ENCODE data around the gene PHF21B. TPM values are rescaled to one million over a fixed set of nuclear protein-coding genes. Genes with fewer than 3 reads are reported as not detected.

PHF21B gene
- total and polyA plus RNA-seq, 12 donors = 0.30 to 4.4 (median 1.8) TPM

GRCh38 chr22:44994399-44995104 lies 15.3 kb downstream of the PHF21B start:
- no peaks in the 10 kb centered on the region for H3K36me3 ChIP-seq (replicated peaks in 1 of 2)
- H3K9me3 ChIP-seq (replicated peaks in 1 of 3) = no peaks in the 10 kb centered on the region
- H3K4me3 ChIP-seq = no peak overlapping the region
- TF ChIP-seq POLR2A (IDR thresholded peaks at IDR 0.05) = no peak
- no peak for TF ChIP-seq CTCF (IDR thresholded peaks at IDR 0.05)
- no peaks in the 10 kb centered on the region for H3K27me3 ChIP-seq
- WGBS, 4 donors = 86 to 97% (median 89%) methylated on average over 13 to 19 of the region's 19 CpGs
- intact Hi-C loops (cut with DNase I) = no loop called here
- no peaks in the 10 kb centered on the region for H3K4me1 ChIP-seq (replicated peaks in 1 of 2)
- DNase-seq = no peak
- no peak overlapping the region for H3K27ac ChIP-seq

- no peak for DNase-seq
- H3K4me1 ChIP-seq (replicated peaks in 1 of 2) = no peaks in the 10 kb centered on the region
- WGBS, 4 donors = 89 to 100% (median 94%) methylated on average over 4 to 13 of the region's 13 CpGs
- H3K36me3 ChIP-seq (replicated peaks in 1 of 2) = no peaks in the 10 kb centered on the region
- no peak overlapping the region for H3K4me3 ChIP-seq
- H3K27me3 ChIP-seq = no peaks in the 10 kb centered on the region
- intact Hi-C loops (cut with DNase I) = no loop called here
- H3K9me3 ChIP-seq (replicated peaks in 1 of 3) = no peaks in the 10 kb centered on the region
- no peak overlapping the region for H3K27ac ChIP-seq
- TF ChIP-seq POLR2A (IDR thresholded peaks at IDR 0.05) = no peak
- no peak for TF ChIP-seq CTCF (IDR thresholded peaks at IDR 0.05)
Measured at GRCh38 chr22:44992166-44992565, 17.6 kb downstream of the PHF21B start.

- DNase-seq = no peak
Measured at GRCh38 chr22:44991218-44991617, 18.6 kb downstream of the PHF21B start.

GRCh38 chr22:44990810-44991209 lies 19.0 kb downstream of the PHF21B start:
- intact Hi-C loops (cut with DNase I) = no loop called here
- H3K36me3 ChIP-seq (replicated peaks in 1 of 2) = no peaks in the 10 kb centered on the region
- no peak overlapping the region for H3K27ac ChIP-seq
- no peaks in the 10 kb centered on the region for H3K27me3 ChIP-seq
- DNase-seq = no peak
- no peaks in the 10 kb centered on the region for H3K9me3 ChIP-seq (replicated peaks in 1 of 3)
- H3K4me1 ChIP-seq (replicated peaks in 1 of 2) = no peaks in the 10 kb centered on the region
- WGBS, 4 donors = 82 to 91% (median 87%) methylated on average over 14 to 15 of the region's 15 CpGs
- H3K4me3 ChIP-seq = no peak overlapping the region
- no peak for TF ChIP-seq POLR2A (IDR thresholded peaks at IDR 0.05)
- TF ChIP-seq CTCF (IDR thresholded peaks at IDR 0.05) = no peak

More at GRCh38 chr22:44991218-44991617, 18.6 kb downstream of the PHF21B start:
- no peak overlapping the region for H3K27ac ChIP-seq
- TF ChIP-seq POLR2A (IDR thresholded peaks at IDR 0.05) (no peak), CTCF (IDR thresholded peaks at IDR 0.05) (no peak)
- 77 to 92% (median 84%) methylated on average over 10 of the region's 10 CpGs for WGBS, 4 donors
- intact Hi-C loops (cut with DNase I) = no loop called here
- H3K4me1 ChIP-seq (replicated peaks in 1 of 2) = no peaks in the 10 kb centered on the region
- H3K36me3 ChIP-seq (replicated peaks in 1 of 2) = no peaks in the 10 kb centered on the region
- H3K27me3 ChIP-seq = no peaks in the 10 kb centered on the region
- H3K9me3 ChIP-seq (replicated peaks in 1 of 3) = no peaks in the 10 kb centered on the region
- no peak overlapping the region for H3K4me3 ChIP-seq
